ENCODE data around the gene NUP43.

GRCh38 chr6:149752600-149753373 lies 6.5 kb upstream of the NUP43 start:
- TF ChIP-seq ATF2 (IDR thresholded peaks at IDR 0.05; ENCODE audit: low read length) (no peak), CHD4 (IDR thresholded peaks at IDR 0.05) (no peak), CEBPB (IDR thresholded peaks at IDR 0.05; ENCODE audit: borderline replicate concordance in 1 of 2, low read depth in 2 of 2, low read length in 2 of 2) (no peak), ZZZ3 (IDR thresholded peaks at IDR 0.05; ENCODE audit: control insufficient read depth, insufficient read length, low read depth) (no peak), POLR2AphosphoS5 (IDR thresholded peaks at IDR 0.05; ENCODE audit: low read length) (no peak), E2F4 (IDR thresholded peaks at IDR 0.05; ENCODE audit: low read depth, low read length) (no peak), SPI1 (IDR thresholded peaks at IDR 0.05; ENCODE audit: borderline replicate concordance, insufficient read depth, low read depth, low read length) (no peak), ZBTB33 (IDR thresholded peaks at IDR 0.05) (no peak), SP1 (IDR thresholded peaks at IDR 0.05; ENCODE audit: low read depth, low read length) (no peak), CTCF (IDR thresholded peaks at IDR 0.05 in 2 of 3, conservative IDR thresholded peaks at IDR 0.05 in 1 of 3; ENCODE audit: control insufficient read depth in 2 of 3, extremely low read depth in 1 of 3, insufficient read depth in 1 of 3, low read depth in 3 of 3, low read length in 3 of 3) (no peak), CHD2 (IDR thresholded peaks at IDR 0.05; ENCODE audit: borderline replicate concordance, low read depth, low read length) (no peak), SIX5 (IDR thresholded peaks at IDR 0.05; ENCODE audit: low read depth, low read length, severe bottlenecking) (no peak), FOXK2 (IDR thresholded peaks at IDR 0.05) (no peak), CUX1 (IDR thresholded peaks at IDR 0.05; ENCODE audit: insufficient replicate concordance, low read depth, low read length) (no peak)

Measured in GM12878 (cell line).